AG04450 (cell line): ENCODE results near the gene RPS14. TPM values are rescaled to one million over a fixed set of nuclear protein-coding genes. Genes with fewer than 3 reads are reported as not detected.
A peak's percentile ranks its signal among the peaks of the same experiment; 100 is the strongest.

Source experiments
- CTCF ChIA-PET: fragments of 300-600, 350-600 bp; formaldehyde crosslinking; extraction: SDS; loops from one replicate; lab custom pipeline; 2022; ENCODE audit warnings: antibody characterized with exemption, inconsistent platforms; lab: Charles Lee
- POLR2A ChIA-PET: fragments of 350-600 bp; formaldehyde crosslinking; extraction: SDS; loops from one replicate; lab custom pipeline; 2021; ENCODE audit warnings: antibody characterized with exemption, inconsistent platforms; lab: Yijun Ruan, JAX
- DNase-seq: peaks from one replicate; pipeline ENCODE4 v3.0.0-alpha.2; 2011; ENCODE audit warnings: low read depth, low spot score
- H3K27ac ChIP-seq: one replicate; pipeline ENCODE4 v1.5.1; 2012; ENCODE audit warnings: low read depth, low read length, control low read depth
- H3K27me3 ChIP-seq: one replicate; pipeline ENCODE4 v1.6.0; 2012; ENCODE audit warnings: low read length; ENCODE audit not compliant: control insufficient read depth, insufficient read depth
- H3K4me3 ChIP-seq: 2 replicates; pipeline ENCODE4 v1.5.1; 2011; ENCODE audit warnings: mild to moderate bottlenecking, low read depth, low read length, control low read depth
- H3K9me3 ChIP-seq: 2 replicates; pipeline ENCODE4 v1.5.1; 2012; ENCODE audit warnings: low read length; ENCODE audit not compliant: control insufficient read depth, insufficient read depth
- CTCF ChIP-seq: IDR thresholded peaks from 2 replicates; pipeline ENCODE4 v1.5.1; 2011; ENCODE audit warnings: low read depth, low read length, control low read depth, inconsistent platforms
- polyA plus RNA-seq: library from polyadenylated mRNA; depleted of rRNA; stranded (reverse); fragments of >200 nt; gene quantifications from 2 replicates; pipeline ENCODE4 v1.2.3, GENCODE V29; 2011

RPS14 gene
- polyA plus RNA-seq, 1 experiment = 3,620 TPM

DNA sequence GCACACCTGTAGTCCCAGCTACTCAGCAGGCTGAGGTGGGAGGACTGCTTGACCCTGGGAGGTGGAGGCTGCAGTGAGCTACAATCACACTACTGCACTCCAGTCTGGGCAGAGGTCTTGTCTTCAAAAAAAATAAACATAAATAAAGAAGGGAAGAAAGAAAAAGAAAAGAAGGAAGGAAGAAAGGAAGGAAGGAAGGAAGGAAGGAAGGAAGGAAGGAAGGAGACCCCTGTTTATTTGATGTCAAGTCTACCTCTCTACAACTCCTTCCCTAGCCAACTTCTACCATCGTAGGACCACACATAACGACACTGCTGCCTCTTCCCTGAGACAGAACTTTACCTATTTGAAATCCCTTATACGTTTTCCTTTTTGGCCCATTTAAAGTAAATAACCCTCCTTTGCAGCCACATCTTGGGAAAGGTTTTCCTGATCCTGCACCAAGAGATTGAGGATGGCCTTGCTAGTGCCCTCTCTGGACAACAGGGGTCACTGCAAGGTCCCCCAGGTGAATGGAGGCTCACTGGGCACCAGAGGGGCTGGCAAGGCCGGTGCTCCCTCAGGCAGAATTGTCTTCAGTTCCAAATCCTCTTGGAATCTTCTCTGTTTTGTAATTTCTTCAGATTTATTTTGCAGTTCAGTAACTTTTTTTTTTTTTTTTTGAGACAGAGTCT lies 10.5 kb downstream of the RPS14 start:
- ChIA-PET CTCF (interaction anchor here (0.6 to 1.4 kb wide), 4 partner anchors 11 to 215 kb away, joined by 3 to 10 read pairs (median 5); partner anchors contain the start of gene RPS14), POLR2A (interaction anchor here (1.4 kb wide), 1 partner anchor 11 kb away, joined by 3 read pairs; the partner anchor contains the start of gene RPS14)

DNA sequence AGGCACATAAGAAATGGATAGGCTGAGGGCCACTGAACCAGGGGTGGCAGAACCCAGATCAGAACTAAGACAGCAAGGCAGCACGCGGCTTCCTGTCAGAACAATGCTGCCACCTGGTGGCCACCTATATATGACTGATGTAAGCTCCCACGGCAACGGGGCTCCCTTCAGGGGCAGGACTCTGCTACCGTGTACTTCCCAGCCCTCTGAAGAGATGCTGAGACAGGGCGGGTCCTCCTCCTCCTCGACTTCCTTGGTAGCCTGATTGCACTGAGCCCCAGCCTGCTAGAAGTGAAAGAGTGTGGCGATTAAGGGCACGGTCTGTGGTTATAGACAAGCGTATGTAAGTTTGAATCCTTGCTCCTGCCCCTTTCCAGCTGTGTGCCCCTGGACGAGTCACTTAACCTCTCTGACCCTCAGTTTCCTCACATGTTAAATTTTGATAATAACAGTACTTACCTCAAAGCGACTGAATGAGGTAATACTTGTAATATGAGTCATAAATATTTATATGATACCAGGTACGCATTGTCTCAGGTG lies 13.3 kb downstream of the RPS14 start:
- POLR2A ChIA-PET = no interaction called here

More for the DNA sequence above, 10.5 kb downstream of the RPS14 start:
- no peak for DNase-seq
- H3K4me3 ChIP-seq = no peak overlapping the region
- peak; percentile 57 for TF ChIP-seq CTCF
- H3K9me3 ChIP-seq = no peaks in the 10 kb centered on the region
- H3K27ac ChIP-seq = no peak overlapping the region
- no peaks in the 10 kb centered on the region for H3K27me3 ChIP-seq

GRCh38 chr5:150434464-150434863 lies 15.1 kb downstream of the RPS14 start:
- H3K27ac ChIP-seq = peak overlapping the region; percentile 76
- peak; percentile 95 for DNase-seq
- CTCF ChIA-PET = interaction anchor here (1.1 to 2.0 kb wide), 4 partner anchors 16 to 161 kb away, joined by 3 to 6 read pairs (median 4); no protein-coding TSS in a partner anchor
- H3K9me3 ChIP-seq = no peaks in the 10 kb centered on the region
- POLR2A ChIA-PET = interaction anchor here (0.6 to 0.9 kb wide), 3 partner anchors 24 to 295 kb away, joined by 3 to 11 read pairs (median 3); no protein-coding TSS in a partner anchor
- H3K27me3 ChIP-seq = no peaks in the 10 kb centered on the region
- TF ChIP-seq CTCF = no peak
- H3K4me3 ChIP-seq = no peak overlapping the region

More for the DNA sequence above, 13.3 kb downstream of the RPS14 start:
- peak; percentile 80 for DNase-seq
- CTCF ChIA-PET = interaction anchor here (0.6 to 2.6 kb wide), 9 partner anchors 14 to 603 kb away, joined by 3 to 9 read pairs (median 4); no protein-coding TSS in a partner anchor
- peak; percentile 87 for TF ChIP-seq CTCF
- Histone ChIP-seq H3K27ac (no peak overlapping the region), H3K27me3 (no peaks in the 10 kb centered on the region), H3K9me3 (no peaks in the 10 kb centered on the region), H3K4me3 (no peak overlapping the region)

DNA sequence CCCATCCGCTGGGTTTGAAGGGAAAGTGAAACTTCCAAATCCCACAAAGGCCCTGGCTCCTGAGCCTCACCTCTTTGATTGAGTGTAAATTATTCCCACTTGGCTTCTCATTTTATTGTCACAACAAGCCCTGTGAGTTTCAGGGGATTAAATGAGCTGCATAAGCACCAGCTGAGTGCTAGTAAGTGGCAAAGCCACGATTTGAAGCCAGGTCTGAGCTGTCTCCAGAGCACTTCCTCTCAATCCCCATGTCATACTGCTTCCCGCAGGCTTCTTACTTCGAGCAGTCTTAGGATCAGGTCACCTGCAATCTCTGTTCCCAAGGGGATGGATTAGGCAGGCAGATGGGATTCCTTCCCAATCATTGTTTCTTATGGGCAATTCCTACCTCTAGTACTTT lies 18.0 kb downstream of the RPS14 start:
- Histone ChIP-seq H3K9me3 (no peaks in the 10 kb centered on the region), H3K4me3 (no peak overlapping the region), H3K27me3 (no peaks in the 10 kb centered on the region), H3K27ac (no peak overlapping the region)
- ChIA-PET CTCF (no interaction called here), POLR2A (no interaction called here)
- no peak for DNase-seq
- no peak for TF ChIP-seq CTCF

- POLR2A ChIA-PET = no interaction called here
- no peak for DNase-seq
- H3K27me3 ChIP-seq = no peaks in the 10 kb centered on the region
- CTCF ChIA-PET = no interaction called here
- no peak overlapping the region for H3K4me3 ChIP-seq
- H3K27ac ChIP-seq = no peak overlapping the region
- no peak for TF ChIP-seq CTCF
- no peaks in the 10 kb centered on the region for H3K9me3 ChIP-seq
Measured at GRCh38 chr5:150431048-150431447, 18.5 kb downstream of the RPS14 start.
